ENCODE measurements around the gene FCSK. TPM values are rescaled to one million over a fixed set of nuclear protein-coding genes. Genes with fewer than 3 reads are reported as not detected.

Gene FCSK
- total RNA-seq, 1 experiment from 2014 or later: 25.5 TPM

DNA sequence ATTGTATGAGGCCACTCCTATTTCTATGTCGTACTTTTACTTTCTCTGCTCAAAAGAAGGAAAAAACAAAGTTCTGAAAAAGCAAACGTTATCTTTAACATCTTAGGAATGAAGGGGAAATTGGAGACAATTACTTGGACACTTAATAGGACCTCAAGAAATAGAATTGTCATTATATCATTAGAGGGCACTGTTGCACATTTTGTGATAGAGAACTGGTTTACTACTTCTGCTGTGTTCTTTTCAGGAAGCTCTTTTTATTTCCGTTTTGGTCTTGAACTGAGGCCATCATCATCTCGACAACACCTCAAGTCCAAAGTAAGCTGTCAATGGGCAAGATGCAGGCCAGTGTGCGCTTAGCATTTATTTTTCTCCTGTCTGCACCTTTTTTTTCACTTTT lies 54.4 kb downstream of the FCSK start:
- CTCF ChIA-PET: interaction anchor here (1.0 kb wide), 2 partner anchors 145 to 184 kb away, joined by 4 to 12 read pairs; no protein-coding TSS in a partner anchor
- H3K4me3 Mint-ChIP-seq (ENCODE audit: unreplicated experiment): no peak overlapping the region
- peaks cover 3% of the 10 kb centered on the region for H3K4me1 Mint-ChIP-seq (ENCODE audit: low read depth, unreplicated experiment)
- POLR2A ChIA-PET: no interaction called here
- H3K27ac Mint-ChIP-seq (ENCODE audit: unreplicated experiment): no peak overlapping the region
- intact Hi-C loops (cut with micrococcal nuclease; ENCODE audit: unreplicated experiment): loop anchor here (2.0 kb wide), 1 partner anchor 144 kb away; no protein-coding TSS in a partner anchor
- BruUV-seq (replicated peaks): TSS peak; percentile 40
- H3K36me3 ChIP-seq (ENCODE audit: control insufficient read depth, insufficient read depth, low read length): peaks cover 7% of the 10 kb centered on the region
- H3K27me3 ChIP-seq (replicated peaks; ENCODE audit: control insufficient read depth, insufficient read depth, low read length): no peaks in the 10 kb centered on the region
- H3K4me1 ChIP-seq: 0 out of 2 replicates have a peak, but pooled peaks cover 3% of the 10 kb centered on the region
- no peak overlapping the region for H3K4me3 ChIP-seq (ENCODE audit: low read depth, low read length)
- TF ChIP-seq, protein P1, sequence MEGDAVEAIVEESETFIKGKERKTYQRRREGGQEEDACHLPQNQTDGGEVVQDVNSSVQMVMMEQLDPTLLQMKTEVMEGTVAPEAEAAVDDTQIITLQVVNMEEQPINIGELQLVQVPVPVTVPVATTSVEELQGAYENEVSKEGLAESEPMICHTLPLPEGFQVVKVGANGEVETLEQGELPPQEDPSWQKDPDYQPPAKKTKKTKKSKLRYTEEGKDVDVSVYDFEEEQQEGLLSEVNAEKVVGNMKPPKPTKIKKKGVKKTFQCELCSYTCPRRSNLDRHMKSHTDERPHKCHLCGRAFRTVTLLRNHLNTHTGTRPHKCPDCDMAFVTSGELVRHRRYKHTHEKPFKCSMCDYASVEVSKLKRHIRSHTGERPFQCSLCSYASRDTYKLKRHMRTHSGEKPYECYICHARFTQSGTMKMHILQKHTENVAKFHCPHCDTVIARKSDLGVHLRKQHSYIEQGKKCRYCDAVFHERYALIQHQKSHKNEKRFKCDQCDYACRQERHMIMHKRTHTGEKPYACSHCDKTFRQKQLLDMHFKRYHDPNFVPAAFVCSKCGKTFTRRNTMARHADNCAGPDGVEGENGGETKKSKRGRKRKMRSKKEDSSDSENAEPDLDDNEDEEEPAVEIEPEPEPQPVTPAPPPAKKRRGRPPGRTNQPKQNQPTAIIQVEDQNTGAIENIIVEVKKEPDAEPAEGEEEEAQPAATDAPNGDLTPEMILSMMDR (IDR thresholded peaks at IDR 0.05; ENCODE audit: insufficient read depth in 1 of 2, low read depth in 1 of 2, low read length in 1 of 2, severe bottlenecking in 1 of 2, unreplicated experiment in 1 of 2): no peak
- no peaks in the 10 kb centered on the region for H3K9me3 Mint-ChIP-seq (ENCODE audit: unreplicated experiment)
- no peaks in the 10 kb centered on the region for H3K9me3 ChIP-seq
- no peaks in the 10 kb centered on the region for H3K27me3 Mint-ChIP-seq (ENCODE audit: insufficient read depth, unreplicated experiment)
- no peak for DNase-seq
- H3K36me3 Mint-ChIP-seq (ENCODE audit: insufficient read depth, unreplicated experiment): peaks cover 58% of the 10 kb centered on the region

DNA sequence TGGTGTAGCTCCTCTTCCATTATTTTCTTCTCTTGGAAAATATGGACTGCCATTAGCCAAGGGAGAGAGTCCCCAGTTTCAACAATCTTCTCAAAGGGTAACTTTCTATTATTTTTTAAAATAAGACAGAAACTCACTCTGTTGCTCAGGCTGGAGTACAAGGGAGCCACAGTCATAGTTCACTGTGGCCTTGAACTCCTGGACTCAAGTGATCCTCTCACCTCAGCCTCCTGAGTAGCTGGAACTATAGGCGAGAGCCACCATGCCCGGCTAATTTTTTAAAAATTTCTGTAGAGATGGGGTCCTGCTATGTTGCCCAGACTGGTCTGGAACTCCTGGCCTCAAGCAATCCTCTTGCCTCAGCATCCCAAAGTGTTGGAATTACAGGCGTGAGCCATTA lies 55.8 kb downstream of the FCSK start:
- no peak overlapping the region for H3K27ac Mint-ChIP-seq (ENCODE audit: unreplicated experiment)
- Histone ChIP-seq H3K9me3 (no peaks in the 10 kb centered on the region), H3K4me3 (ENCODE audit: low read depth, low read length) (no peak overlapping the region), H3K36me3 (ENCODE audit: control insufficient read depth, insufficient read depth, low read length) (peaks cover 7% of the 10 kb centered on the region), H3K27me3 (replicated peaks; ENCODE audit: control insufficient read depth, insufficient read depth, low read length) (no peaks in the 10 kb centered on the region), H3K4me1 (no peaks in the 10 kb centered on the region)
- CTCF ChIA-PET: interaction anchor here (0.6 kb wide), 1 partner anchor 102 kb away, joined by 4 read pairs; no protein-coding TSS in a partner anchor
- H3K27me3 Mint-ChIP-seq (ENCODE audit: insufficient read depth, unreplicated experiment): no peaks in the 10 kb centered on the region
- DNase-seq: no peak
- POLR2A ChIA-PET: no interaction called here
- no peaks in the 10 kb centered on the region for H3K4me1 Mint-ChIP-seq (ENCODE audit: low read depth, unreplicated experiment)
- TF ChIP-seq, protein P1 (IDR thresholded peaks at IDR 0.05; ENCODE audit: insufficient read depth in 1 of 2, low read depth in 1 of 2, low read length in 1 of 2, severe bottlenecking in 1 of 2, unreplicated experiment in 1 of 2): no peak
- peaks cover 67% of the 10 kb centered on the region for H3K36me3 Mint-ChIP-seq (ENCODE audit: insufficient read depth, unreplicated experiment)
- no TSS peak for BruUV-seq (replicated peaks)
- H3K9me3 Mint-ChIP-seq (ENCODE audit: unreplicated experiment): no peaks in the 10 kb centered on the region
- intact Hi-C loops (cut with micrococcal nuclease; ENCODE audit: unreplicated experiment): no loop called here
- H3K4me3 Mint-ChIP-seq (ENCODE audit: unreplicated experiment): no peak overlapping the region

DNA sequence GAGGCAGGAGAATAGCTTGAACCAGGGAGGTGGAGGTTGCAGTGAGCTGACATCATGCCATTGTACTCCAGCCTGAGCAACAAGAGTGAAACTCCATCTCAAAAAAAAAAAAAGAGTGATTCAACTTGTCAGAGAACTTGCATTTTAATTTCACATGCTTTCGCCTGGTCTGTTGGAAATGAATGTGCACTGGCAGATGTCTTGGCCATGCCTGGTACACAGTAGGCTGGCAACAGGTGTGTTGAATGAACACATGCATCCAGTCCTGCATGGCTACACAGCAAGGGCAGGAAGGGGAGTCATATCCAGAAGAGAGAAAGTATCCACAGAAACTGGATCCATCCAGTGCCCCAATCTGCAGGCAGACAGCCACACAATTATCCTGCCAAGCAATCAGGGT lies 57.4 kb downstream of the FCSK start:
- no peaks in the 10 kb centered on the region for H3K27me3 Mint-ChIP-seq (ENCODE audit: insufficient read depth, unreplicated experiment)
- Histone ChIP-seq H3K27me3 (replicated peaks; ENCODE audit: control insufficient read depth, insufficient read depth, low read length) (no peaks in the 10 kb centered on the region), H3K9me3 (no peaks in the 10 kb centered on the region), H3K36me3 (ENCODE audit: control insufficient read depth, insufficient read depth, low read length) (peaks cover 7% of the 10 kb centered on the region), H3K4me1 (no peaks in the 10 kb centered on the region), H3K4me3 (ENCODE audit: low read depth, low read length) (no peak overlapping the region)
- no peaks in the 10 kb centered on the region for H3K9me3 Mint-ChIP-seq (ENCODE audit: unreplicated experiment)
- no peak for DNase-seq
- H3K4me3 Mint-ChIP-seq (ENCODE audit: unreplicated experiment): no peak overlapping the region
- TF ChIP-seq, protein P1 (IDR thresholded peaks at IDR 0.05; ENCODE audit: insufficient read depth in 1 of 2, low read depth in 1 of 2, low read length in 1 of 2, severe bottlenecking in 1 of 2, unreplicated experiment in 1 of 2): no peak
- H3K27ac Mint-ChIP-seq (ENCODE audit: unreplicated experiment): no peak overlapping the region
- CTCF ChIA-PET: no interaction called here
- POLR2A ChIA-PET: no interaction called here
- intact Hi-C loops (cut with micrococcal nuclease; ENCODE audit: unreplicated experiment): no loop called here
- no peaks in the 10 kb centered on the region for H3K4me1 Mint-ChIP-seq (ENCODE audit: low read depth, unreplicated experiment)
- no TSS peak for BruUV-seq (replicated peaks)
- H3K36me3 Mint-ChIP-seq (ENCODE audit: insufficient read depth, unreplicated experiment): peaks cover 68% of the 10 kb centered on the region
